OCI-LY3 (cell line): ENCODE measurements around the gene CD8B.

Source experiments
- H2AFZ ChIP-seq: fragments of 200-600, 300-600 bp; shearing (Covaris generic); 2 replicates; pipeline ENCODE4 v1.6.0; 2014; ENCODE audit warnings: antibody characterized with exemption, low read depth, low read length
- H3K27ac ChIP-seq: fragments of 200-600, 300-600 bp; sonication (generic); 2 replicates; pipeline ENCODE4 v1.5.1; 2014; ENCODE audit warnings: mild to moderate bottlenecking, low read length, moderate library complexity, mixed read lengths
- H3K27me3 ChIP-seq: fragments of 200-600, 300-600 bp; sonication (generic); 2 replicates; pipeline ENCODE4 v1.6.1; 2014; ENCODE audit warnings: low read depth, low read length, mixed read lengths
- H3K36me3 ChIP-seq: fragments of 200-600, 300-600 bp; sonication (generic); replicated peaks from 2 replicates; pipeline ENCODE3; 2014; ENCODE audit warnings: low read depth, low read length, mixed read lengths
- H3K4me1 ChIP-seq: fragments of 300-600, 200-600 bp; sonication (generic); 2 replicates; pipeline ENCODE4 v1.6.1; 2014; ENCODE audit warnings: low read length, mixed read lengths
- H3K4me2 ChIP-seq: fragments of 200-600, 300-600 bp; sonication (generic); 2 replicates; pipeline ENCODE4 v1.6.1; 2014; ENCODE audit warnings: low read length, mixed read lengths
- H3K4me3 ChIP-seq: fragments of 300-600, 200-600 bp; sonication (generic); 2 replicates; pipeline ENCODE4 v1.5.1; 2014; ENCODE audit warnings: antibody characterized with exemption, mild to moderate bottlenecking, low read length, moderate library complexity
- H3K79me2 ChIP-seq: fragments of 300-600, 200-600 bp; shearing (Covaris generic); 2 replicates; pipeline ENCODE4 v1.6.1; 2014; ENCODE audit warnings: mild to moderate bottlenecking, low read length, mixed read lengths
- H3K9ac ChIP-seq: fragments of 300-600, 200-600 bp; shearing (Covaris generic); 2 replicates; pipeline ENCODE4 v1.6.0; 2014; ENCODE audit warnings: mild to moderate bottlenecking, low read length, moderate library complexity
- H3K9me3 ChIP-seq: fragments of 200-600, 300-600 bp; shearing (Covaris generic); 2 replicates; pipeline ENCODE4 v1.6.1; 2014; ENCODE audit warnings: low read length, mixed read lengths; ENCODE audit not compliant: insufficient read depth
- H4K20me1 ChIP-seq: fragments of 200-600, 300-600 bp; sonication (generic); 2 replicates; pipeline ENCODE4 v1.6.1; 2016; ENCODE audit warnings: low read length, mixed read lengths; ENCODE audit not compliant: insufficient read depth
- CTCF ChIP-seq: fragments of 200-600, 300-600 bp; sonication (generic); IDR thresholded peaks from 2 replicates; pipeline ENCODE4 v1.5.1; 2014; ENCODE audit warnings: antibody characterized with exemption, low read length, low read depth
- EZH2phosphoT487 ChIP-seq: fragments of 200-600 bp; shearing (Covaris generic); IDR thresholded peaks from 2 replicates; pipeline ENCODE4 v1.6.1; 2018; ENCODE audit warnings: antibody characterized with exemption, mixed run types, low read depth

Gene CD8B

GRCh38 chr2:86818957-86819356 lies 42.7 kb downstream of the CD8B start:
- no peak for TF ChIP-seq CTCF
- TF ChIP-seq EZH2phosphoT487 = no peak
- no peaks in the 10 kb centered on the region for H3K36me3 ChIP-seq

GRCh38 chr2:86818114-86818801 lies 43.4 kb downstream of the CD8B start:
- H2AFZ ChIP-seq = no peak overlapping the region
- H3K79me2 ChIP-seq = no peaks in the 10 kb centered on the region
- no peaks in the 10 kb centered on the region for H3K36me3 ChIP-seq
- 0 out of 2 replicates have a peak, but pooled peaks cover 3% of the 10 kb centered on the region for H3K9me3 ChIP-seq
- H3K4me3 ChIP-seq = no peak overlapping the region
- H3K4me1 ChIP-seq = no peaks in the 10 kb centered on the region
- H3K9ac ChIP-seq = no peak overlapping the region
- no peak overlapping the region for H3K4me2 ChIP-seq
- TF ChIP-seq EZH2phosphoT487 = no peak
- TF ChIP-seq CTCF = no peak
- H3K27me3 ChIP-seq = peaks cover 13% of the 10 kb centered on the region
- no peak overlapping the region for H3K27ac ChIP-seq
- H4K20me1 ChIP-seq = no peaks in the 10 kb centered on the region

More at GRCh38 chr2:86818957-86819356, 42.7 kb downstream of the CD8B start:
- Histone ChIP-seq H3K27me3 (peaks cover 13% of the 10 kb centered on the region), H3K4me1 (no peaks in the 10 kb centered on the region), H3K4me2 (no peak overlapping the region), H3K9me3 (0 out of 2 replicates have a peak, but pooled peaks cover 3% of the 10 kb centered on the region), H2AFZ (no peak overlapping the region), H3K27ac (no peak overlapping the region), H4K20me1 (no peaks in the 10 kb centered on the region), H3K79me2 (no peaks in the 10 kb centered on the region), H3K9ac (no peak overlapping the region), H3K4me3 (no peak overlapping the region)

- Histone ChIP-seq H3K36me3 (no peaks in the 10 kb centered on the region), H3K9ac (no peak overlapping the region), H3K27me3 (peaks cover 13% of the 10 kb centered on the region), H3K9me3 (no peaks in the 10 kb centered on the region), H4K20me1 (no peaks in the 10 kb centered on the region), H3K4me1 (no peaks in the 10 kb centered on the region), H3K79me2 (no peaks in the 10 kb centered on the region), H3K4me3 (no peak overlapping the region), H2AFZ (no peak overlapping the region), H3K4me2 (no peak overlapping the region), H3K27ac (no peak overlapping the region)
- TF ChIP-seq EZH2phosphoT487 = no peak
- no peak for TF ChIP-seq CTCF
Observed at GRCh38 chr2:86815611-86816010, 46.1 kb downstream of the CD8B start.

GRCh38 chr2:86809481-86810121 lies 52.1 kb downstream of the CD8B start:
- no peak overlapping the region for H3K4me2 ChIP-seq
- TF ChIP-seq CTCF (no peak), EZH2phosphoT487 (no peak)
- H3K9me3 ChIP-seq = no peaks in the 10 kb centered on the region
- H3K79me2 ChIP-seq = no peaks in the 10 kb centered on the region
- no peak overlapping the region for H3K27ac ChIP-seq
- peaks cover 5% of the 10 kb centered on the region; the same call in 1 of the 2 replicates for H3K4me1 ChIP-seq
- H2AFZ ChIP-seq = no peak overlapping the region
- H3K36me3 ChIP-seq = no peaks in the 10 kb centered on the region
- H3K27me3 ChIP-seq = no peaks in the 10 kb centered on the region
- no peak overlapping the region for H3K9ac ChIP-seq
- H3K4me3 ChIP-seq = no peak overlapping the region
- no peaks in the 10 kb centered on the region for H4K20me1 ChIP-seq
